Measurements from ENCODE around the gene CNGB1. TPM values are rescaled to one million over a fixed set of nuclear protein-coding genes. Genes with fewer than 3 reads are reported as not detected.
"Not testable (repeated sequence)": the region's sequence is repeated elsewhere in the genome, so short reads cannot be mapped to it uniquely, and the experiment has no call there.

The CNGB1 gene
- total RNA-seq, 4 donors from 2014 or later: not detected

DNA sequence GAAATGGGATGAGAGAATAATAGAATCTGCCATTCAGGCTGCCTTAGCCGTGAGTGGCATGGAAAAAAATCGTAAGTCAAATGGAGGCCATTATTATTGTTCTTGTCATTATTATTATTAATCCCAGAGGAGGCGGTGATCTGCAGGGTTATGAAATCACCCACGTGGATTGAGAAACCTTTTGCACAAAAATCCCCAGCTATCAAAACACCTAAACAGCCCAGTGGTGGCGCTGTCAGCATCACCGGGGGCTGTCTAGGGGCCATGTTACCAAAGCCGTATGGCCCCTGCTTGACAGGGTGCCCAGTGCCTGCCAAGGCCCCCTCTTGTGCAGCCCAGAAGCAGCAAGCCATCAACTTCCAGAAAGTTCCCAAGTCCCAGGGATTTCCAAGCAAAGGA is 25.2 kb downstream of the CNGB1 start:
- no peak for DNase-seq
- H3K4me1 ChIP-seq: no peaks in the 10 kb centered on the region
- intact Hi-C loops (cut with DNase I; ENCODE audit: low total_unique reads): no loop called here
- TF ChIP-seq, protein P1, sequence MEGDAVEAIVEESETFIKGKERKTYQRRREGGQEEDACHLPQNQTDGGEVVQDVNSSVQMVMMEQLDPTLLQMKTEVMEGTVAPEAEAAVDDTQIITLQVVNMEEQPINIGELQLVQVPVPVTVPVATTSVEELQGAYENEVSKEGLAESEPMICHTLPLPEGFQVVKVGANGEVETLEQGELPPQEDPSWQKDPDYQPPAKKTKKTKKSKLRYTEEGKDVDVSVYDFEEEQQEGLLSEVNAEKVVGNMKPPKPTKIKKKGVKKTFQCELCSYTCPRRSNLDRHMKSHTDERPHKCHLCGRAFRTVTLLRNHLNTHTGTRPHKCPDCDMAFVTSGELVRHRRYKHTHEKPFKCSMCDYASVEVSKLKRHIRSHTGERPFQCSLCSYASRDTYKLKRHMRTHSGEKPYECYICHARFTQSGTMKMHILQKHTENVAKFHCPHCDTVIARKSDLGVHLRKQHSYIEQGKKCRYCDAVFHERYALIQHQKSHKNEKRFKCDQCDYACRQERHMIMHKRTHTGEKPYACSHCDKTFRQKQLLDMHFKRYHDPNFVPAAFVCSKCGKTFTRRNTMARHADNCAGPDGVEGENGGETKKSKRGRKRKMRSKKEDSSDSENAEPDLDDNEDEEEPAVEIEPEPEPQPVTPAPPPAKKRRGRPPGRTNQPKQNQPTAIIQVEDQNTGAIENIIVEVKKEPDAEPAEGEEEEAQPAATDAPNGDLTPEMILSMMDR (IDR thresholded peaks at IDR 0.05): no peak
- TF ChIP-seq POLR2A (IDR thresholded peaks at IDR 0.05): no peak
- no peak overlapping the region for H3K4me3 ChIP-seq
- H3K36me3 ChIP-seq: no peaks in the 10 kb centered on the region
- no peaks in the 10 kb centered on the region for H3K9me3 ChIP-seq
- H3K27me3 ChIP-seq: no peaks in the 10 kb centered on the region
- H3K27ac ChIP-seq: no peak overlapping the region

DNA sequence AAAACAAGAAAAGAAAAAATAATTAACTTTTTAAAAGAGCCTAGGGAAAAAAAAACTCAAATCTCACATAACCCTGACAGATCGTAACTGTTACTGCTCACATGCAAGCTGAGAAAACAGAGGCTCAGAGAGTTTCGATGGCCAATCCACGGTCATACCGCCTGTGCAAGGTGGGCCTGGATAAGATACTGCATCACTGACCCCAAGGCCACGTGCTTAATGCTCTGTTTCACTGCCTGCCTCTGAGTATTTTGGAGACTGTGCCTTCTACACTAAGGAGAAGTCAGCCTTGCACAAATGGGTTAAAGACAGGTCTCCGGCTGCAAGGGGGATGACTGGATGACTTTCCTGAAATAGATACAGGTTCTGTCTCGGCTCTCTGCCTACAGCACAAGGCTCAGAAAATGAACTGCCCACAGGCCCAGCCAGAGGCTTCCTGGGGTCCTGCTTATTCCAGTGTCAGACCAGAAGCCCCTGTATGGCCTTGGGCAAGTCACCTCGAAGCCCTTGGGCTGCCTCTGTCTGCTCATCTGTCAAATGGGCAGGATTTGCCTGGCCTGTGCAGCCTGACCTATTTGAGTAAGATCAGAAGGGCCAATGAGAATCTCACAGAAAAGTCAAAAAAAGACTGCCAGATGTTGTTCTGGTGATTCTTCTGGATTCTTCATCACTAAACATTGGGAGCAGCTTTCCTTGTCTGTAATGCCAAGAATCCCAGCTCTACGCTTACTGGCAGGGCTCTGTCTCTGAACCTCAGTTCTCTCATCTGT is 25.8 kb downstream of the CNGB1 start:
- Histone ChIP-seq H3K4me3 (no peak overlapping the region), H3K4me1 (no peaks in the 10 kb centered on the region), H3K36me3 (no peaks in the 10 kb centered on the region), H3K27me3 (no peaks in the 10 kb centered on the region), H3K9me3 (no peaks in the 10 kb centered on the region), H3K27ac (no peak overlapping the region)
- TF ChIP-seq, protein P1 (IDR thresholded peaks at IDR 0.05): no peak
- TF ChIP-seq POLR2A (IDR thresholded peaks at IDR 0.05): no peak
- DNase-seq: no peak
- intact Hi-C loops (cut with DNase I; ENCODE audit: low total_unique reads): no loop called here

DNA sequence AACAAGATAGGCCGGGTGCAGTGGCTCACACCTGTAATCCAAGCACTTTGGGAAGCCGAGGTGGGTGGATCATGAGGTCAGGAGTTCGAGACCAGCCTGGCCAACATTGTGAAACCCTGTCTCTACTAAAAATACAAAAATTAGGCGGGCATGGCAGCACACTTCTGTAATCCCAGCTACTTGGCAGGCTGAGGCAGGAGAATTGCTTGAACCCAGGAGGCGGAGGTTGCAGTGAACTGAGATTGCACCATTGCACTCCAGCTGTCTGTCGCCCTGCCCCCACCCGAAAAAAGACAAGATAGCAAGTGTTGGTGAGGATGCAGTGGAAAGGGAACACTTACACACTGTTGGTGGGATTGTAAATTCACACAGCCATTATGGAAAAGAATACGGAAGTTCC is 27.5 kb downstream of the CNGB1 start:
- intact Hi-C loops (cut with DNase I; ENCODE audit: low total_unique reads); H3K4me1 ChIP-seq; DNase-seq; H3K9me3 ChIP-seq; H3K27me3 ChIP-seq; H3K36me3 ChIP-seq; H3K27ac ChIP-seq; H3K4me3 ChIP-seq: not testable (repeated sequence)

DNA sequence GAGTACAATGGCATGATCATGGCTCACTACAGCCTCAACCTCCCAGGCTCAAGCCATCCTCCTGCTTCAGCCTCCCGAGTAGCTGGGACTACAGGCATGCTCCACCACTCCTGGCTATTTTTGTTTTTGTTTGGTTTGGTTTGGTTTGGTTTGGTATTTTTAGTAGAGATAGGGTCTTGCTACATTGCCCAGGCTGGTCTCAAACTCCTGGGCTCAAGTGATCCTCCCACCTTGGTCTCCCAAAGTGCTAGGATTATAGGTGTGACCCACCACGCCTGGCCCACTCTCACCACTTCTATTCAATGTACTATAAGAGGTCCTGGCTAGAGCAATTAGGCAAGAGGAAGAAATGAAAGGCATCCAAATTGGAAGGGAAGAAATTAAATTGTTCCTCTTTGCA is 29.0 kb downstream of the CNGB1 start:
- H3K4me3 ChIP-seq; H3K27me3 ChIP-seq; H3K9me3 ChIP-seq; H3K27ac ChIP-seq; DNase-seq; intact Hi-C loops (cut with DNase I; ENCODE audit: low total_unique reads); H3K4me1 ChIP-seq; H3K36me3 ChIP-seq: not testable (repeated sequence)

DNA sequence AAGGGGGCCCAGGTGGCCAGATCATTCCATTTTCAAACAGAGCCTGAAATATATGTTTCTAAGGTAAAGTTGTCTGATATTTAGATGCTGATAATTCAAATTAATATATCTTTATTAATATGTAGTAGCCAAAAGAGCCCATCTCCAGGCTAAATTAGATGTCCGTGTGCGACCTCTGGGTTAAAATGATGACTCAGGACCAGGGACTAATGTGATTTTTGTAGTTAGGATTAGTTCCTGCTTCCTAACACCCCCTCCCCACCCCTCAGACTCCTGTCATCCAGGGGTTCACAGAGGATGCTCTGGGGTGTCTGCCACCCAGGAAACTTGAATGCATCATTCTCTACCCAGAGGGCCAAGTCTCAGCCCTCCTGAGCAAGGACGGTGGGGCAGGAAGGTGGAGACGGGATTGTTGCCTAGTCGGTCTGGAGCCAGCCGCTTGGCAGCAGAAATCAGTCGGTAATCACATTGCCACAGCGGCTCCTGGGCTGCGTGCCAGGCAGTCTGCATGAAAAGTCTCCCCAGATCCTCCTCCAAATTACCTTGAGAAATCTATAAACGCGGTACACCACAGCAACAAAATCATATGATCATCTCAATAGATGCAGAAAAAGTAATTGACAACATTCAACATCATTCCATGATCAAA is 29.8 kb downstream of the CNGB1 start:
- H3K27ac ChIP-seq: no peak overlapping the region
- DNase-seq: no peak
- intact Hi-C loops (cut with DNase I; ENCODE audit: low total_unique reads): no loop called here
- no peak overlapping the region for H3K4me3 ChIP-seq
- no peaks in the 10 kb centered on the region for H3K27me3 ChIP-seq
- H3K9me3 ChIP-seq: no peaks in the 10 kb centered on the region
- H3K36me3 ChIP-seq: no peaks in the 10 kb centered on the region
- TF ChIP-seq POLR2A (IDR thresholded peaks at IDR 0.05): no peak
- TF ChIP-seq, protein P1 (IDR thresholded peaks at IDR 0.05): no peak
- no peaks in the 10 kb centered on the region for H3K4me1 ChIP-seq

DNA sequence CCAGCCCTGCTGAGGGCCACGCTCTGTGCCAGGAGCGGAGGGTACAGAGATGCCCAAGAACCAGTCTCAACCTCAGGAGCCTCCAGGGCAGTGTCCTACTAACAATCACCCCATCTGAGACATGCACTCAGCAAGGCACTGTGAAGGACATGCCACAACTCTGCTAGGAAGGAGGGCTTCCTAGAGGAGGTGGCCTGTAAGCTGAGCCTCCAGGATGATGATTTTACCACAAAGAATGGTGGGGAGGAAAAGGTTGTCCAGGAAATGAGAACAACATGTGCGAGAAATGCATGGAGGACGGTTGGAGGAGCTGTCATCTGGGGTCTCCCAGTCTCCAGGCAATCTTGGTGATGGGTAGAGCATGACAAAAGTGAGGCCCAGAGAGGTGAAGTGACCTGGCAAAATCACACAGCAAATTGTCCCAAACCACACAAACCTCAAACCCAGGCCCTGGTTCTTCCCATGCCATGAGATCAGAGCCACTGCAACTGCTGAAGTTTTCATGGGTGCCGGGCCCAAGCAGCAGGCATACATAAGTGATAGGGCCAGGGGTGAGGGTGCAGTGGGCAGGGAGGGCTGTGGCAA is 30.5 kb downstream of the CNGB1 start:
- DNase-seq: no peak
- Histone ChIP-seq H3K4me3 (no peak overlapping the region), H3K27ac (no peak overlapping the region), H3K4me1 (no peaks in the 10 kb centered on the region), H3K27me3 (no peaks in the 10 kb centered on the region), H3K36me3 (no peaks in the 10 kb centered on the region), H3K9me3 (no peaks in the 10 kb centered on the region)
- intact Hi-C loops (cut with DNase I; ENCODE audit: low total_unique reads): no loop called here
- no peak for TF ChIP-seq POLR2A (IDR thresholded peaks at IDR 0.05)
- TF ChIP-seq, protein P1 (IDR thresholded peaks at IDR 0.05): no peak

Data from uterus (tissue), 4 donors.